GM12873 (cell line): ENCODE results near the gene SSTR5.

Source experiments
- CTCF ChIP-seq: IDR thresholded peaks from 2 replicates; pipeline ENCODE4 v1.5.1; 2012; ENCODE audit warnings: low read depth, mild to moderate bottlenecking, moderate library complexity, low read length, control low read depth; ENCODE audit not compliant: insufficient read depth; ENCODE audit errors: missing control alignments

The SSTR5 gene

GRCh38 chr16:1028524-1029258 is 43.9 kb upstream of the SSTR5 start:
- TF ChIP-seq CTCF: no peak

- TF ChIP-seq CTCF: no peak
Measured at GRCh38 chr16:1029259-1029545, 43.3 kb upstream of the SSTR5 start.

- no peak for TF ChIP-seq CTCF
Measured at GRCh38 chr16:1030473-1030901, 42.1 kb upstream of the SSTR5 start.

GRCh38 chr16:1031666-1032065 is 40.9 kb upstream of the SSTR5 start:
- TF ChIP-seq CTCF: no peak

- no peak for TF ChIP-seq CTCF
Measured at GRCh38 chr16:1032607-1033006, 39.9 kb upstream of the SSTR5 start.

- no peak for TF ChIP-seq CTCF
Measured at GRCh38 chr16:1033128-1033679, 39.3 kb upstream of the SSTR5 start.

GRCh38 chr16:1034230-1035065 is 38.1 kb upstream of the SSTR5 start:
- TF ChIP-seq CTCF: no peak
